ENCODE results near the gene CAB39. TPM values are rescaled to one million over a fixed set of nuclear protein-coding genes. Genes with fewer than 3 reads are reported as not detected.

The CAB39 gene
- total RNA-seq, 1 donor: 81.0 TPM

DNA sequence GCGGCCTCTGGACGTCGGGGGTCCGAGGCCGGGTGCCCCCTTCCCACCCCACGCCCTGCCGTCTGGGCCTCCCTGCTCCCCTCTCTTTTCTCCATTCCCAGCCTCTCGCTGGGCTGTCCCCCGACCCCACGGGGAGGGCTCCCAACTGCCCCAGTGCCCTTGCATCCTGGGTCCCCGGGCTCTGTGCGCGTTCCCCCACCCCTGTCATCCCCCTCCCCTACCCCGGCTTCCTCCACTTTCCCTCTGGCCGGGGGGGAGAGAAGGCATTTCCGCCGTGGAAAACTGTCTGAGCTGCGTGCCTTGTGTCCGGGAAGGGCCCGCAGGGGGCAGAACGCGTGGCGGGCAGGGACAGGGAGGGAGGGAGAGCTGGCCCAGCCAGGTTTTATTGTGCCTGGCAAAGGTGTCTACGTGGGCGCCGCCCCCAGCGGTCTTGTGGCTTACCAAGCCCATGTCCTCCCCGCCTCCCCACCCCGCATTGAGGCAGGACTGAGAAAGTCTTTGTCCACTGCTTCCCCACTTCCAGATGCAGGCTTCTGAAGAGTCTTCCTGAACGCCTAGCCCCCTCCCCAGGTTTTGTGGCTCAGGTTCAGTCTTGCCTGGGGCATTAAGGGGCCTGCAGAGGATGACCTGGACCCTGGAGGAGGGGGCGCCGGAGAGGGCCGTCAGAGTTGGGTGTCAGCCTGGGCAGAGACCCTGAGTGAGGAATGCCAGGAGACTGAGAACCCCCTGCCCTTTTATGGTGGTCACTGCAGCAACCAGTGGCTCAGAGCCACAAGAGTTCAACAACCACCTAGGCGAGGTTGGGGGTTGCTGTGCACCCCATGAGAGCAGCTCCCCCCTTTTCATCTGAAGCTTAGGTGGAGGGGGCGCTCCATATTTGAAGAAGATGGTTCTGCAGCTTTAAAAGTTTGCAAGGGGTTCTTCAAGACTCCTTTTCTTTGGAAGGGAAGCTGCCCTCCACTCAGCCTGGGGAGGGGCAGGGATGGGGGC is 153.4 kb downstream of the CAB39 start:
- H3K9me3 ChIP-seq (ENCODE audit: low read depth, low read length): no peaks in the 10 kb centered on the region
- peaks cover 3% of the 10 kb centered on the region for H3K27me3 ChIP-seq (ENCODE audit: insufficient read depth, low read length)
- no peak overlapping the region for H3K4me3 ChIP-seq (ENCODE audit: low read length)
- peaks cover 51% of the 10 kb centered on the region for H3K4me1 ChIP-seq (ENCODE audit: insufficient read depth, low read length)

DNA sequence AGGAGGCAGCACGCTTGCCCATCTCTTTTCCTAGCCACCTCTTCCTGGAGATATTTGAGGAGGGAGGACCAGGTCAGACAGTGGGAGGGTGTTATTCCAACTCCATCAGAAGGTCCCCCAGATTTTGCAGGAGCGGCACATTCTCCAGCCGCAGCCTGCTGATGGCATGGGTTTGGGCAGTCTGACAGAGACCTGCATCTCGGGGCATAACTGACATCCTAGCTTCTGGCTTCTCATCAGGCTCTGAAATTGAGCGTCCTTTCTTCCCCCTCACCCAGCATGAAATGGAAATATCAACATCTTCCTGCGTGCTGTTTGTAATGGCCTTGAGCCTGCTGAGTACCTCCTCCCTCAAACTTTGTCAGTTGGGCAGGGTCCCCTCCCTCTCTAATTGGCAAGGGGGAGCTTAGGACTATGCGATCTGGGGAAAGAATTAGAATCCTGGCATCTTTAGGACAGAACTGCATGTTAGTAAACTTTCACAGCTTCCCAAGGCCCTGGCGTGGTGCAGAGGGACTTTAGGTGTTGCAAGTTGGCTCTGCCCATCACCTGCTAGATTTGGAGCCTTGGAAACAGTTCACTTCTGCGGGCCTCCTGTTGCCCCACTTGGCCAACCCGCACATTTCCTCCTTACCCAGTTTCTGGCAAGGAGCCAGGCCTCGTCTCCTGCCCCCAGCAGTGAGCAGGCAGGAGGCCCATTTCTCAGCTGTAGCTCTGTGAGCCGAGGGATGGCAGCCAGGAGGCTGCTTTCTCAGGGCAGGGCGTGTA is 154.3 kb downstream of the CAB39 start:
- H3K4me1 ChIP-seq (ENCODE audit: insufficient read depth, low read length): peaks cover 53% of the 10 kb centered on the region

DNA sequence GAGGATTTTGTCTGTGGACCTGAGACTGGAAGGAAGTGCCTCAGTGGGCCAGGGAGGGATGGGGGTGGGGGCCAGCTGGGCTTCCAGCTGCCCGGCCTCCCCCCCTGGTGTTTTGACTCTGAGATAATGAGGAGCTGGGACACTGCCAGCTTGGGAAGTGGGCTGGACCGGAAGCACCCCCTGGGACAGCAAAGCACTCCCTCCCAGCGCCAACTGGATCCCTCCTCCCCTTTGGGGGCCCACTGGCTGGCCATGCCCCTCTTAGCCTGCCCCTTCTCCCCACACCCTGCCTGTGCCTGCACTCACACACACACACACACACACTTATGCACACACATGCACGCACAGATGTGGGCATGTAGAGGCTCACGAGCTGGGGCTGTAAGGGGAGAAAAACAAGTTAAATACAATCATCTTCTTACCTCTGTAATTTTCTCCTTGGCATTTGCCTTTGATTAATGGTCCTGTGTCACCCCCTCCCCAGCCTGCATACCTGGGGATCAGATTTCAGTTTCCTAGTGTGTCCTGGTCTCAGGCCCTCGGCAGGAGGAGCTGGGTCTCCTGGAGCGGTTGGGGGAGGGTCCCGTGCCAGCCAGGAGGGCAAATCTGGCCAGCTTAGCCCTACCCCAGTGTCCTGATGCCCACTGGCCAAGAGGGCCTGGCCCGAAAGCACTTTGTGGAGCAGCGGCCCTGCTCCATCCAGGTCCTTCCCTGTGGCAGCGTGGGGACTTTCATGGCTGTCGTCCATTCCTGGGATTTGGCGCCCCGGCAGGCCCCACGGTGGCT is 155.7 kb downstream of the CAB39 start:
- Histone ChIP-seq H3K27me3 (ENCODE audit: insufficient read depth, low read length) (no peaks in the 10 kb centered on the region), H3K9me3 (ENCODE audit: low read depth, low read length) (no peaks in the 10 kb centered on the region), H3K4me3 (ENCODE audit: low read length) (no peak overlapping the region), H3K4me1 (ENCODE audit: insufficient read depth, low read length) (peaks cover 64% of the 10 kb centered on the region)

More for the DNA sequence above, 154.3 kb downstream of the CAB39 start:
- H3K27me3 ChIP-seq (ENCODE audit: insufficient read depth, low read length): peaks cover 3% of the 10 kb centered on the region
- H3K4me3 ChIP-seq (ENCODE audit: low read length): no peak overlapping the region
- H3K9me3 ChIP-seq (ENCODE audit: low read depth, low read length): no peaks in the 10 kb centered on the region

DNA sequence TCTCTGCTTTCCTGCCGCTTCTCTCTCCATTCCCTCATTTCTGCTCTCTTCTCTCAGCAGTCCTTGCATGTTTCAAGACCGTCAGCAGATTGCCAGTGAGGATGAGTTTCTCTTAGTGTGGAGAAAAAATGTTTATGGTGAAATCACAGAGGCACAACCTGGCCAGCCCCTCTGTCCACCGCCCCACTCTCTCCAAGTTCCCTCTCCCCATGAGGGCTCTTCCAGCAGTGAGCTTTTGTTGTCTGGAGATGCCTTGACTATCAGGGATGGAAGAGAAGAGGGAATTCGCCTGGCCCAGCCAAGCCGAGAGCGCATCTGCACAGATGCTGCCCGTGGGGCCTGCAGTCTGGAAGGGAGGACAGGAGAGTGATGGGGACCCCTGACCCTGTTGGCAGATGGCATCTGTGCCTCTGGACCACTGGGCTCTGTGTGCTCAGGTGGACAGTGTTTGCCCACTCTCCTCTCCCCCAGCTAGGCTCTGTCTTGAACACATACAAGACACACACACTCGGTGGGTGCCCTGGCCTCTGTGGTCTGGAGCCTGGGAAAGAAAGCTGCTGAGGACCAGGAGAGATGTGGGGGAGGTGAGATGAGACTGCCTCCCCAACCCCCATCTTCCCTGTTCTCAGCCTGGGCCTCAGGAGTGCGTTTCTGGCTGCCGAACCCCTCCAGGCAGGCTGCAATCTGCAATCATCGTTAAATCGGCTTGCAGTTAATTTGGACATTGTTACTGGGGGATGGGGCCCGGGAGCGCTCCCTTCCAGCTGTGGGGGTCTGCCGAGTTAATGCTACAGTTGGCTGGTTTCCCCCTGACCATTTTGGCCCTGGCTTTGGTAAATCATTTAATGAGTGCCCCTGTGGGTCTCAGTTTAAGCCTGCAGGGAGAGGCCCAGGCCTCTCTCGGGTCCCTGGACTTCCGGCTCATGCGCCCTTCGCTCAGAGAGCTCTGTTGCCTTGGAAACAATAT is 156.6 kb downstream of the CAB39 start:
- Histone ChIP-seq H3K27me3 (ENCODE audit: insufficient read depth, low read length) (no peaks in the 10 kb centered on the region), H3K4me3 (ENCODE audit: low read length) (no peak overlapping the region), H3K4me1 (ENCODE audit: insufficient read depth, low read length) (peaks cover 63% of the 10 kb centered on the region), H3K9me3 (ENCODE audit: low read depth, low read length) (no peaks in the 10 kb centered on the region)

DNA sequence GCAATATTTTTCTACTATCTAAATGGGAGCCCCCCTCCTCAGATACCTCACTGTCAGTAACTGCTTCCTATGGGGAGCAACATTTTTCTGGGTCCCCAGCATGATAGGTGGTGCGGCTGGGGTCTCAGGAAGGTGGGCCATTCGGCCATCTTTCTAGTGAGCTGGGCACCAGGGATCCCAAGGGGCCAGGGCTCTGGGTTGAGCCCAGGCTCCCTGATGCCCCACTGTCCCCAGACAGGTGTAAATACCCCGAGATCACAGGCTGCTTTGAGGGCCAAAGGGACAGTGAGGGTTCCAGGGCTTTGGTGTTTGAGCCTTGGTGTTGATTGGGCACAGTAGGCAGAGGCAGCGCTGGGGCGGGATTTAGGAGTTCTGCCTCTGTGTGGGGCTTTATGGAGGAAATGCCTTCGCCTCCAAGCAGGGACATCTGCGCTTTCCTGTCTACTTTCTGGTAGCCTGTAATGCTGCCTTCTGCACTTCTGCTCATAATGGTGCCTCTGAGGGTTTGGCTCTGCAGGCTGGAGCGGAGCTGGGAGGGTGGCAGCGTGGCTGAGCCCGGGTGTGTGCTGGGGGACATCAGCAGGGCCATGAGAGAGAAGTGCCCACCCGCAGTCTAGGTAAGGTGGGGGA is 157.4 kb downstream of the CAB39 start:
- Histone ChIP-seq H3K9me3 (ENCODE audit: low read depth, low read length) (no peaks in the 10 kb centered on the region), H3K4me3 (ENCODE audit: low read length) (no peak overlapping the region), H3K4me1 (ENCODE audit: insufficient read depth, low read length) (peaks cover 58% of the 10 kb centered on the region), H3K27me3 (ENCODE audit: insufficient read depth, low read length) (no peaks in the 10 kb centered on the region)

Other genes starting within 250 kb of the CAB39 start
- gene ITM2C, start 152.1 kb downstream of the CAB39 start, total RNA-seq: 20.6 TPM
- gene GPR55, start 212.4 kb downstream of the CAB39 start, total RNA-seq: 1.2 TPM